Aorta (tissue), 5 donors: ENCODE results near the gene CFAP251. TPM values are rescaled to one million over a fixed set of nuclear protein-coding genes. Genes with fewer than 3 reads are reported as not detected.
"Not testable (repeated sequence)": the region's sequence is repeated elsewhere in the genome, so short reads cannot be mapped to it uniquely, and the experiment has no call there.

Source experiments
- ATAC-seq: fragments of 200-7000 bp; cut with Tn5 transposase; one replicate; pipeline ENCODE4 v1.9.1; 2022; ENCODE audit warnings: moderate library complexity; ENCODE audit not compliant: low FRiP score
- DNase-seq, 2 donors: peaks; one replicate each; pipeline ENCODE4 v3.0.0-alpha.2; 2020
- H3K27ac ChIP-seq, 2 donors: one replicate each; pipeline ENCODE4 v1.5.1; 2013; ENCODE audit warnings: low read length in 2 of 2, mild to moderate bottlenecking in 2 of 2, moderate library complexity in 2 of 2, control low read depth in 1 of 2, inconsistent platforms in 1 of 2, low read depth in 1 of 2
- H3K27me3 ChIP-seq, 2 donors: one replicate each; pipeline ENCODE4 v1.6.1; 2013; ENCODE audit warnings: control low read depth in 1 of 2, low read length in 1 of 2, mild to moderate bottlenecking in 1 of 2, moderate library complexity in 1 of 2; ENCODE audit not compliant: insufficient read depth in 2 of 2, control insufficient read depth in 1 of 2
- H3K36me3 ChIP-seq, 2 donors: one replicate each; pipeline ENCODE4 v1.6.1; 2013; ENCODE audit warnings: control low read depth in 1 of 2, low read length in 1 of 2, mild to moderate bottlenecking in 1 of 2; ENCODE audit not compliant: insufficient read depth in 2 of 2, control insufficient read depth in 1 of 2
- H3K4me1 ChIP-seq, 2 donors: one replicate each; pipeline ENCODE4 v1.6.1; 2013; ENCODE audit warnings: low read length in 2 of 2, control low read depth in 1 of 2, mild to moderate bottlenecking in 1 of 2, moderate library complexity in 1 of 2; ENCODE audit not compliant: insufficient read depth in 2 of 2, control insufficient read depth in 1 of 2
- H3K4me3 ChIP-seq, 2 donors: one replicate each; pipeline ENCODE4 v1.5.1; 2013; ENCODE audit warnings: low read length in 2 of 2, control low read depth in 1 of 2, mild to moderate bottlenecking in 1 of 2
- H3K9me3 ChIP-seq: one replicate; pipeline ENCODE4 v1.6.1; 2013; ENCODE audit warnings: mild to moderate bottlenecking, low read length; ENCODE audit not compliant: control insufficient read depth
- WGBS, 2 donors: extraction: QIAGEN DNeasy Blood & Tissue Kit; methylation state at CpG; one replicate each; pipeline ENCODE4 v1.1.7; 2013; 5-methylcytosine and 5-hydroxymethylcytosine counted together
- intact Hi-C, 2 donors: fragments of 100-400 bp; cut with DNase I; formaldehyde crosslinking; loops; one replicate each; pipeline versions ENCODE4 v1.14.2 to v1.15.0; 2022
- polyA plus RNA-seq, 2 donors: library from polyadenylated mRNA; stranded (reverse); fragments of 200-250 nt; gene quantifications; one replicate each; pipeline ENCODE4 v1.2.3, GENCODE V29; 2013
- total RNA-seq, 2 donors: library from RNA; stranded (reverse); fragmentation: NEBNext Ultra II Directional; extraction: Animal tissue kit (Norgen Biotek cat#: 25700); gene quantifications; one replicate each; pipeline ENCODE4 v1.2.1, GENCODE V29; 2021
- donor health status: healthy with polysubstance abuse.
- donor health status: Bipolar disorder and iron deficiency.
- donor health status: DM: no; HTN: no; CAD: no.
- donor health status: DM: no; HTN: no; CAD: no.
- donor health status: DM: yes; HTN: yes; CAD: no.

The CFAP251 gene
- total and polyA plus RNA-seq, 4 donors = 0.88 to 3.9 (median 2.2) TPM

DNA sequence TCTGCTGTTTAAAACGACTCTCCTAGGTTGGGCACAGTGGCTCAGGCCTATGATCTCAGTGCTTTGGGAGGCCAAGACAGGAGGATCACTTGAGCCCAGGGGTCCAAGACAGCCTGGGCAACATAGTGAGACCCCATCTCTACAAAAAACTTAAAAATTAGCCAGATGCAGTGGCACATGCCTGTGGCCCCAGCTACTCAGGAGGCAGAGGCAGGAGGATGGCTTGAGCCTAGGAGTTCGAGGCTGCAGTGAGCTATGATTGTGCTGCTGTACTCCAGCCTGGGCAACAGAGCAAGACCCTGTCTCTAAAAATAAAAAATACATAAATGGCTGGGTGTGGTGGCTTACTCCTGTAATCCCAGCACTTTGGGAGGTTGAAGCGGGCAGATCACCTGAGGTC lies 123.1 kb downstream of the CFAP251 start:
- WGBS, 2 donors = 92 to 94% methylated on average over 3 of the region's 3 CpGs
- H3K36me3 ChIP-seq, intact Hi-C loops: not testable (repeated sequence)

DNA sequence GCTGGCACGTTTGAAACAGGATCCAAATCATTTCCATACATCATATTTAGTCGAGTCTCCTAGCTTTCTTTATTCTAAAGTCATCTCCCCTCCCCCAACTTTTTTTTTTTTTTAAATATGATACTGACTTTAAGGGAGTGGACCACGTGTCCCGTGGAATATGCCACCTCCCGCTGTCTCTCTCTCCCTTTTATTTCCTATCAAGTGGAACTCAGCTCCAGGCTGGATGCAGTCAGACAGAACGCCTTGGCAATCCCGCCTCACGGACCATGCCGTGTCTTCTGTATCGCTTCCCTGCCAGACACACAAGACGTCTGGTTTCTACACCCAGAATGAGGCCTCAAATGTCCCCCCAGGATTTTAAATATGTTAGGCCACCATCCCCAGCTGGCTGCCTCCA lies 124.5 kb downstream of the CFAP251 start:
- Histone ChIP-seq H3K4me3 (no peak overlapping the region), H3K27me3 (no peaks in the 10 kb centered on the region), H3K9me3 (no peaks in the 10 kb centered on the region), H3K4me1 (no peaks in the 10 kb centered on the region), H3K27ac (no peak overlapping the region), H3K36me3 (peaks cover 0 to 2% of the 10 kb centered on the region in 2 donors)
- intact Hi-C loops = no loop called here
- WGBS, 2 donors = 80 to 84% methylated on average over 11 of the region's 11 CpGs
- DNase-seq = no peak
- ATAC-seq = no peak

More for the DNA sequence above, 123.1 kb downstream of the CFAP251 start:
- not testable (repeated sequence) for H3K9me3 ChIP-seq, H3K4me3 ChIP-seq, H3K27me3 ChIP-seq, H3K27ac ChIP-seq, DNase-seq, ATAC-seq, H3K4me1 ChIP-seq

DNA sequence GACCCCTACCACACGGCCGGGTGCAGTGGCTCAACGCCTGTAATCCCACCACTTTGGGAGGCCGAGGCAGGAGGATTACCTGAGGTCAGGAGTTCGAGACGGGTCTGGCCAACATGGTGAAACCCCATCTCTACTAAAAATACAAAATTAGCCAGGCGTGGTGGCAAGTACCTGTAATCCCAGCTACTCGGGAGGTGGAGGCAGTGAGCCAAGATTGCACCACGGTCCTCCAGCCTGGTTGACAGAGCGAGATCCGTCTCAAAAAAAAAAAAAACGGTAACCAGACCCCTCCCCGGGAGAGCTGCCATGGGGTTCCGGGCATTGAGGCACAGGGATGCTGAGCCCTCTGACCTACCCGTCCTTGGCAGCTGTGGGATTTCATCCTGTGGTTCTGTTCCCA lies 125.1 kb downstream of the CFAP251 start:
- WGBS, 2 donors = 88 to 91% methylated on average over 15 of the region's 15 CpGs
- ATAC-seq (no peak), DNase-seq (no peak)
- H3K9me3 ChIP-seq = no peaks in the 10 kb centered on the region
- no peaks in the 10 kb centered on the region for H3K27me3 ChIP-seq
- no peak overlapping the region for H3K27ac ChIP-seq
- H3K4me3 ChIP-seq = no peak overlapping the region
- no peaks in the 10 kb centered on the region for H3K4me1 ChIP-seq
- intact Hi-C loops = no loop called here
- peaks cover 0 to 2% of the 10 kb centered on the region in 2 donors for H3K36me3 ChIP-seq

DNA sequence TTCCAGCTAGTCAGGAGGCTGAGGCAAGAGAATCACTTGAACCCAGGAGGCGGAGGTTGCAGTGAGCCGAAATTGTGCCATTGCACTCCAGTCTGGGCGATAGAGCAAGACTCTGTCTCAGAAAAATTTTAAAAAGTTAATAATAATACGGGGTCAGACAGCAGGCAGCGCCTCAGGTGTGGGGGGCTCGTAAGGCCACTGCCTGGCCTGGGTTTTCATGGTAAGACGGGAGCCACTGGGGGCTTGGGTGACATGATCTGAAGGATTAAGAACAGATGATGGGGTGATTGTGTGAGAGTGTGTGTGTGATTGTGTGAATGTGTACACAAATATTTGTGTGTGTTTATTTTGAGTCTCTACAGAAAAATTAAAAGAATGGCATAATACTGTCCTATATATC lies 126.9 kb downstream of the CFAP251 start:
- H3K4me1 ChIP-seq = no peaks in the 10 kb centered on the region
- DNase-seq = no peak
- WGBS, 2 donors = 97 to 99% methylated on average over 7 of the region's 7 CpGs
- no peaks in the 10 kb centered on the region for H3K9me3 ChIP-seq
- no peaks in the 10 kb centered on the region for H3K27me3 ChIP-seq
- ATAC-seq = no peak
- intact Hi-C loops = no loop called here
- peaks cover 0 to 2% of the 10 kb centered on the region in 2 donors for H3K36me3 ChIP-seq
- H3K27ac ChIP-seq = no peak overlapping the region
- no peak overlapping the region for H3K4me3 ChIP-seq

DNA sequence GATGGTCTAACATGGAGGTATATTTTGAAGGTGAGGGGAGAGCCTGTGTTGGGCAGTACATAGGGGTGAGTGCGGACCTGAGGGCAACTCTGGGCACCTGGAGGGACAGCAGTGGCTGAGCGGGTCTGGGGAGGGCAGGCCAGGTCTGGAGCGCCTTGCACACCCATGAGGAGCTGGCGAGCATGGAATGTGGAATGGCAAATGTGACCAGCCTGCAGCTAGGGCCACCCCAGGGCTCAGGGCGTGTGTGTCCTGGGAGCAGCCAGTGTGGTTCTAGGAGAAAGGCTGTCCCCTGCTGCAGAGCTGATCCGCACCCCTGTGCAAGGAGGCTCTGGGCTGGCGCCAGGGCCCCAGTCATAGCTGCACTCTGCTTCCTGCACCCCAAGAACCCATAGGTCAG lies 127.8 kb downstream of the CFAP251 start:
- ATAC-seq = no peak
- peaks cover 0 to 2% of the 10 kb centered on the region in 2 donors for H3K36me3 ChIP-seq

DNA sequence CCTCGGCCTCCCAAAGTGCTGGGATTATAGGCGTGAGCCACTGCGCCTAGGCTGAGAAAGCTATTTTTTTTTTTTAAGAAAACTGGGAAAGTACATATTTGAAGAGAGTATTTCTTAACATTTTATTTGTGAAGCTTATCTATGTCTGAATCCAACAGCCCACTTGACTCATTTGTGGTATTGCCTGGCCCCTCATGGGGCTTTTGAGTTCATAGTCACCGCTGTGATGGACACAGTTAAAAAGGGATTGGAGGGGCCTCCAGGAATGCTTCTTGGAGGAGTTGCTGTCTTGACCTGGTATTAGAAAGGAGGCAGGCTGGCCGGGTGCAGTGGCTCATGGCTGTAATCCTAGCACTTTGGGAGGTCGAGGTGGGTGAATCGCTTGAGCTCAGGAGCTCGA lies 129.8 kb downstream of the CFAP251 start:
- peaks cover 0 to 2% of the 10 kb centered on the region in 2 donors for H3K36me3 ChIP-seq
- DNase-seq (no peak), ATAC-seq (no peak)
- WGBS, 2 donors = 92 to 93% methylated on average over 8 of the region's 8 CpGs
- no peaks in the 10 kb centered on the region for H3K9me3 ChIP-seq
- intact Hi-C loops = no loop called here
- no peaks in the 10 kb centered on the region for H3K4me1 ChIP-seq
- no peaks in the 10 kb centered on the region for H3K27me3 ChIP-seq
- H3K4me3 ChIP-seq = no peak overlapping the region
- H3K27ac ChIP-seq = no peak overlapping the region

More for the DNA sequence above, 127.8 kb downstream of the CFAP251 start:
- Histone ChIP-seq H3K4me3 (no peak overlapping the region), H3K9me3 (no peaks in the 10 kb centered on the region), H3K4me1 (no peaks in the 10 kb centered on the region), H3K27me3 (no peaks in the 10 kb centered on the region), H3K27ac (no peak overlapping the region)
- 91 to 94% methylated on average over 7 of the region's 7 CpGs for WGBS, 2 donors
- DNase-seq = no peak
- intact Hi-C loops = no loop called here

DNA sequence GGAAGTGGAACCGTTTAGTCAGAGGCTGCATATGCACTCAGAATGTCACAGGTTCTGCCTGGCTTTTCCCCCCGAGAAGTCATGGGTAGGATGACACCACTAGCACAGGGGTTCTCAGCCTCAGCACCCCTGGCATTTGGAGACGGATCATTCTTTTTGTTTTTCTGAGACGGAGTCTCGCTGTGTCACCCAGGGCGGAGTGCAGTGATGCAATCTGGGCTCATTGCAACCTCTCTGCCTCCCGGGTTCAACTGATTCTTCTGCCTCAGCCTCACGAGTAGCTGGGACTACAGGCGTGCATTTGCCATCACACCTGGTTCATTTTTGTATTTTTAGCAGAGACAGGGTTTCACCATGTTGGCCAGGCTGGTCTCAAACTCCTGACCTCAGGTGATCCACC lies 131.4 kb downstream of the CFAP251 start:
- Histone ChIP-seq H3K27me3 (no peaks in the 10 kb centered on the region), H3K4me1 (no peaks in the 10 kb centered on the region), H3K4me3 (no peak overlapping the region), H3K36me3 (no peaks in the 10 kb centered on the region), H3K9me3 (no peaks in the 10 kb centered on the region), H3K27ac (no peak overlapping the region)
- DNase-seq = no peak
- intact Hi-C loops = loop anchor here in 1 of 2 donors (5.0 kb wide), 1 partner anchor 133 kb away; the partner anchor contains the start of gene CFAP251
- whole genome bisulfite sequencing, 2 donors = 92 to 93% methylated on average over 9 of the region's 9 CpGs
- ATAC-seq = no peak

DNA sequence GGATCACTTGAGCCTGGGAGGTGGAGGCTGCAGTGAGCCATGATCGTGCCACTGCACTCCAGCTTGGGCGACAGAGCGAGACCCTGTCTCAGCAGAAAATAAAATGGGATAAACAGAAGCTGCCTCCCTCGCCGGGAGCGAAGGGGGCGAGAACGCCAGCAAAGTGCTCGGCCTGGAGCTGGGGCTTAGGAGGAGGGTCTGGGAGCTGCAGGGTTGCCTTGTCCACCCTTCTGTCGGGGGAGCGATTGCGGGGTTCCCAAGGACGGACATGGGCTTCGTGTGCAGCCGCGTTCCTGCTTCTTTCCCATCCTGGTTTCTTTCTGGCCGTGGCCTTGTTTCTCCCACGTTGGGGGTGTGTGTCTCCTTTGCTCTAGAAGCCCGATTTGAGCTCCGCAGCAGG lies 132.3 kb downstream of the CFAP251 start:
- H3K4me3 ChIP-seq = no peak overlapping the region
- ATAC-seq = no peak
- DNase-seq = no peak
- H3K27ac ChIP-seq = peak overlapping the region; percentile 34 to 54
- H3K4me1 ChIP-seq = no peaks in the 10 kb centered on the region
- no peaks in the 10 kb centered on the region for H3K9me3 ChIP-seq
- H3K36me3 ChIP-seq = no peaks in the 10 kb centered on the region
- H3K27me3 ChIP-seq = no peaks in the 10 kb centered on the region
- 71 to 75% methylated on average over 20 of the region's 20 CpGs for WGBS, 2 donors
- intact Hi-C loops = loop anchor here in 1 of 2 donors (5.0 kb wide), 1 partner anchor 133 kb away; the partner anchor contains the start of gene CFAP251

DNA sequence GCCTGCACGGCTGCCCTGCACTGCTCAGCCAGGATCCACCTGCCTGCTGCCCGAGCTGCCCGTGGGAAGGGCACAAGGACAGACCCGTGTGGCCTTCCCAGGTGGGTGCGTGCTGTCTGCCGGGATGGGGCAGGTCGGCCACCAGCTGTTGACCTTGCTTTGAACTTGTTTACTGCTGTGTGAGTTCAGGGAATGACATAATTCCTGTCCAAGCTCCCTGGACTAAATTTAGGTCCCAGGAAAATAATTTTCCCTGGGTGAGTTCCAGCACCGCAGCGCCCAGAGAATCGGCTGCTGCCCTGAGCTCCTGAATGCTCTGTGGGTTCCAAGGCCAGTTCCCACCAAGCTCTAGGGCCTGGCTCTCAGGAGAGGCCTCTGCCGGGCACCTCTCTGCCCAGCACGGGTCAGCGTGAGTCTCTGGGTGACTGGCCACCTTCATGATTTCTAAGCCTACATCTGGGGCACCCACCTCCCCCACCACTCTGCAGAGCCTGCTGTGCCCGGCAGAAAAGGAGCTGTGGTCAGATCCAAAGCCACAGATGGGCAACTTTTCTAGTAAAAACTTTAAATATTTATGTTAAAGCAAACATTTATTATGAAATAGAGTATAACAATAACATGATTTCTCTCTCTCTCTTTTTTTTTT lies 133.0 kb downstream of the CFAP251 start:
- intact Hi-C loops = loop anchor here in 1 of 2 donors (5.0 kb wide), 1 partner anchor 134 kb away; the partner anchor contains the start of gene CFAP251
- DNase-seq (peak in 1 of 2 donors; percentile 59), ATAC-seq (peak; percentile 61)

More for the DNA sequence above, 133.0 kb downstream of the CFAP251 start:
- H3K36me3 ChIP-seq = no peaks in the 10 kb centered on the region
- H3K9me3 ChIP-seq = no peaks in the 10 kb centered on the region
- no peaks in the 10 kb centered on the region for H3K4me1 ChIP-seq
- no peak overlapping the region for H3K4me3 ChIP-seq
- H3K27ac ChIP-seq = peak overlapping the region; percentile 7 to 73
- WGBS, 2 donors = 4 to 7% methylated on average over 14 of the region's 14 CpGs
- no peaks in the 10 kb centered on the region for H3K27me3 ChIP-seq
